Panc1 (cell line): Measurements from ENCODE around the gene TOMM22. TPM values are rescaled to one million over a fixed set of nuclear protein-coding genes. Genes with fewer than 3 reads are reported as not detected.

Source experiments
- ATAC-seq: fragments of 200-7000 bp; cut with Tn5 transposase; 2 replicates; pipeline ENCODE4 v1.9.1; 2020; ENCODE audit warnings: mild to moderate bottlenecking, moderate library complexity
- BruUV-seq: library from RNA; stranded (reverse); fragments of 400-500 nt; replicated peaks from 2 replicates; lab custom pipeline; 2021; lab: Mats Ljungman, UMichigan
- CTCF ChIA-PET: fragments of 300-600 bp; sonication (Branson Sonifier 250); formaldehyde crosslinking; loops from one replicate; lab custom pipeline; 2022; ENCODE audit warnings: antibody characterized with exemption; lab: Charles Lee
- POLR2A ChIA-PET: fragments of 300-600 bp; sonication (Branson Sonifier 250); formaldehyde crosslinking; loops from one replicate; lab custom pipeline; 2022; ENCODE audit warnings: antibody characterized with exemption; lab: Charles Lee
- DNase-seq: peaks from one replicate; pipeline ENCODE4 v3.0.0-alpha.2; 2010; ENCODE audit warnings: low read depth, low spot score
- H3K27ac ChIP-seq: 2 replicates; pipeline ENCODE4 v1.5.1; 2011; ENCODE audit warnings: mild to moderate bottlenecking, low read length, inconsistent platforms
- H3K27me3 ChIP-seq: fragments of 200-500 bp; sonication (Bioruptor generic); 2 replicates; pipeline ENCODE4 v1.6.0; 2014; ENCODE audit warnings: low read length, inconsistent platforms; ENCODE audit not compliant: control insufficient read depth, insufficient read depth
- H3K36me3 ChIP-seq: fragments of 200-500 bp; sonication (Bioruptor generic); 2 replicates; pipeline ENCODE4 v1.5.1; 2014; ENCODE audit warnings: inconsistent platforms, mild to moderate bottlenecking, low read length, moderate library complexity; ENCODE audit not compliant: control insufficient read depth, insufficient read depth
- H3K4me1 ChIP-seq: 2 replicates; pipeline ENCODE4 v1.5.1; 2011; ENCODE audit warnings: inconsistent platforms, mild to moderate bottlenecking, low read length, moderate library complexity; ENCODE audit not compliant: control insufficient read depth, insufficient read depth
- H3K4me3 ChIP-seq, 2 experiments: 2 replicates each; pipeline ENCODE4 v1.5.1; 2011 to 2012; ENCODE audit warnings: low read depth in 2 of 2, low read length in 2 of 2, mild to moderate bottlenecking in 2 of 2, inconsistent platforms in 1 of 2, moderate library complexity in 1 of 2
- H3K9me3 ChIP-seq: fragments of 200-500 bp; sonication (Bioruptor generic); 2 replicates; pipeline ENCODE4 v1.5.1; 2014; ENCODE audit warnings: low read depth, mild to moderate bottlenecking, inconsistent platforms, low read length, moderate library complexity; ENCODE audit not compliant: control insufficient read depth, insufficient read depth
- CTCF ChIP-seq: fragments of 450-650 bp; IDR thresholded peaks from 2 replicates; pipeline ENCODE4 v1.5.1; 2017; ENCODE audit warnings: mild to moderate bottlenecking
- POLR2AphosphoS5 ChIP-seq: IDR thresholded peaks from 2 replicates; pipeline ENCODE4 v1.6.1; 2012; ENCODE audit warnings: mild to moderate bottlenecking, low read depth, low read length, moderate library complexity
- REST ChIP-seq, 2 experiments: IDR thresholded peaks; 2 replicates each; pipeline ENCODE4 v1.6.1; 2011 to 2012; ENCODE audit warnings: low read depth in 2 of 2, control low read depth in 1 of 2, low read length in 1 of 2, mild to moderate bottlenecking in 1 of 2, moderate library complexity in 1 of 2; ENCODE audit not compliant: insufficient read depth in 1 of 2
- SIN3A ChIP-seq: IDR thresholded peaks from 2 replicates; pipeline ENCODE4 v1.6.1; 2012; ENCODE audit warnings: low read depth, mild to moderate bottlenecking, low read length, moderate library complexity, borderline replicate concordance; ENCODE audit not compliant: insufficient read depth
- TCF7L2 ChIP-seq: IDR thresholded peaks from 2 replicates; pipeline ENCODE4 v1.6.1; 2011; ENCODE audit warnings: mild to moderate bottlenecking, low read depth, low read length, inconsistent platforms
- in situ Hi-C: cut with HindIII; loops from 2 replicates; pipeline ENCODE4 v1.10.0; 2016; ENCODE audit warnings: low sequenced_read_pairs, low pct_unique_long_range_greater_than_20kb
- intact Hi-C: fragments of 100-400 bp; cut with micrococcal nuclease; formaldehyde crosslinking; loops from one replicate; pipeline ENCODE4 v1.10.0; 2022; ENCODE audit not compliant: unreplicated experiment
- total RNA-seq: library from RNA; stranded (reverse); gene quantifications from one replicate; pipeline ENCODE4 v1.2.1, GENCODE V29; 2021; ENCODE audit not compliant: unreplicated experiment

Gene TOMM22
- total RNA-seq, 1 experiment from 2014 or later, result 111 TPM

- H3K4me3 ChIP-seq, result peak overlapping the region; percentile 69 to 75
- ChIA-PET CTCF (no interaction called here), POLR2A (interaction anchor here (1.0 kb wide), 1 partner anchor 16 kb away, joined by 3 read pairs; the partner anchor contains the start of gene TOMM22)
- intact Hi-C loops, result no loop called here
- DNase-seq (no peak), ATAC-seq (no peak)
- H3K4me1 ChIP-seq, result peaks cover 19% of the 10 kb centered on the region
- no peaks in the 10 kb centered on the region for H3K9me3 ChIP-seq
- no TSS peak for BruUV-seq
- H3K27ac ChIP-seq, result peak overlapping the region; percentile 46
- no peaks in the 10 kb centered on the region; the same call in 1 of the 2 replicates for H3K36me3 ChIP-seq
- in situ Hi-C loops, result no loop called here
- no peak for TF ChIP-seq TCF7L2
- no peak for TF ChIP-seq SIN3A
- no peak for TF ChIP-seq CTCF
- H3K27me3 ChIP-seq, result no peaks in the 10 kb centered on the region
These were observed 15.8 kb downstream of the TOMM22 start for GRCh38 chr22:38697425-38698089.

GRCh38 chr22:38698407-38699094 lies 16.8 kb downstream of the TOMM22 start:
- H3K27ac ChIP-seq, result peak overlapping the region; percentile 90
- H3K9me3 ChIP-seq, result no peaks in the 10 kb centered on the region
- in situ Hi-C loops (no loop called here), intact Hi-C loops (no loop called here)
- ATAC-seq (no peak), DNase-seq (no peak)
- POLR2A ChIA-PET, result interaction anchor here (0.9 to 1.0 kb wide), 2 partner anchors 17 to 40 kb away, joined by 3 read pairs; partner anchors contain the start of gene TOMM22
- TF ChIP-seq TCF7L2 (no peak), CTCF (no peak)
- H3K27me3 ChIP-seq, result no peaks in the 10 kb centered on the region
- peaks cover 19% of the 10 kb centered on the region for H3K4me1 ChIP-seq
- CTCF ChIA-PET, result no interaction called here
- BruUV-seq, result no TSS peak
- peak overlapping the region; percentile 69 to 75 for H3K4me3 ChIP-seq
- no peaks in the 10 kb centered on the region; the same call in 1 of the 2 replicates for H3K36me3 ChIP-seq

GRCh38 chr22:38699143-38699542 lies 17.4 kb downstream of the TOMM22 start:
- TF ChIP-seq SIN3A (no peak), CTCF (no peak), TCF7L2 (no peak), REST (IDR thresholded peaks at IDR 0.05; ENCODE audit: insufficient read depth in 1 of 2, low read depth in 2 of 2, low read length in 1 of 2) (no peak), POLR2AphosphoS5 (no peak)
- in situ Hi-C loops, result no loop called here
- intact Hi-C loops, result no loop called here
- Histone ChIP-seq H3K4me3 (peak overlapping the region; percentile 69 to 75), H3K36me3 (no peaks in the 10 kb centered on the region; the same call in 1 of the 2 replicates), H3K27me3 (no peaks in the 10 kb centered on the region), H3K9me3 (no peaks in the 10 kb centered on the region), H3K27ac (peak overlapping the region; percentile 90), H3K4me1 (peaks cover 17% of the 10 kb centered on the region)
- ChIA-PET POLR2A (interaction anchor here (0.9 to 1.0 kb wide), 2 partner anchors 17 to 40 kb away, joined by 3 to 5 read pairs; partner anchors contain the start of gene TOMM22), CTCF (no interaction called here)
- no peak for DNase-seq
- BruUV-seq, result no TSS peak
- ATAC-seq, result no peak
